HG02678 (cell line): ENCODE results near the gene GFER.

Experiments used
- ATAC-seq: cut with Tn5 transposase; IDR thresholded peaks from one replicate; pipeline ENCODE4 v1.9.1; 2021; ENCODE audit warnings: mild to moderate bottlenecking, moderate library complexity; ENCODE audit not compliant: unreplicated experiment

GFER gene

DNA sequence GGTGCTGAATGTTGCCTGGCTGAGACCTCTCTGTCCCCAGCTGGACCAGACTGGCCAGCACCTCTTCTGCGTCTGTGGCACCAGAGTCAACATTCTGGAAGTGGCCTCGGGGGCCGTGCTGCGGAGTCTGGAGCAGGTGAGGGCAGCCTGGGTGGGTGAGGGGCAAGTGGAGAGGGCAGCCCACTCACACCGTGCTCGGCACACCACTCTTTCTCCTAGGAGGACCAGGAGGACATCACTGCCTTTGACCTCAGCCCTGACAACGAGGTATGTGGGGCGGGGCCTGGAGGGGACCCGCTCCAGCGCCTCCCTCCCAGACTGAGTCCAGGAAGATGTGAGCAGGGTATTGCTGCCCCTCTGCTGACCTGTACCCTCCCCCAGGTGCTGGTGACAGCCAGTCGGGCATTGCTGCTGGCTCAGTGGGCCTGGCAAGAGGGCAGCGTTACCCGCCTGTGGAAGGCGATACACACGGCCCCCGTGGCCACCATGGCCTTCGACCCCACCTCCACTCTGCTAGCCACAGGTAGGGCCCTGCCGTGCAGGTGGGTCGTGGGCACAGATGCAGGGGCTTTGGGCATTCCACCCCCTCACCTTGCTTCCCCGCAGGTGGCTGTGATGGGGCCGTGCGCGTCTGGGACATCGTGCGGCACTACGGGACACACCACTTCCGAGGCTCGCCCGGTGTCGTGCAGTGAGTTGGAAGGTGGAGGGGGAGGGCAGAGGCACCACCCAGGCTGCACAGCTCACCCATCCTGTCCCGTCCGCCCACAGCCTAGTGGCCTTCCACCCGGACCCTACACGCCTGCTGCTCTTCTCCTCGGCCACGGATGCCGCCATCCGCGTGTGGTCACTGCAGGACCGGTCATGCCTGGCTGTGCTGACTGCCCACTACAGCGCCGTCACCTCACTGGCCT lies 9.6 kb upstream of the GFER start:
- ATAC-seq: no peak

- no peak for ATAC-seq
These were observed 8.4 kb upstream of the GFER start for GRCh38 chr16:1975432-1976215.

- no peak for ATAC-seq
These were observed 7.8 kb upstream of the GFER start for GRCh38 chr16:1976216-1976520.

GRCh38 chr16:1976951-1977874 lies 6.8 kb upstream of the GFER start:
- ATAC-seq: no peak

- ATAC-seq: no peak
These were observed 6.1 kb upstream of the GFER start for GRCh38 chr16:1977875-1978268.

GRCh38 chr16:1978476-1979120 lies 5.4 kb upstream of the GFER start:
- ATAC-seq: no peak

DNA sequence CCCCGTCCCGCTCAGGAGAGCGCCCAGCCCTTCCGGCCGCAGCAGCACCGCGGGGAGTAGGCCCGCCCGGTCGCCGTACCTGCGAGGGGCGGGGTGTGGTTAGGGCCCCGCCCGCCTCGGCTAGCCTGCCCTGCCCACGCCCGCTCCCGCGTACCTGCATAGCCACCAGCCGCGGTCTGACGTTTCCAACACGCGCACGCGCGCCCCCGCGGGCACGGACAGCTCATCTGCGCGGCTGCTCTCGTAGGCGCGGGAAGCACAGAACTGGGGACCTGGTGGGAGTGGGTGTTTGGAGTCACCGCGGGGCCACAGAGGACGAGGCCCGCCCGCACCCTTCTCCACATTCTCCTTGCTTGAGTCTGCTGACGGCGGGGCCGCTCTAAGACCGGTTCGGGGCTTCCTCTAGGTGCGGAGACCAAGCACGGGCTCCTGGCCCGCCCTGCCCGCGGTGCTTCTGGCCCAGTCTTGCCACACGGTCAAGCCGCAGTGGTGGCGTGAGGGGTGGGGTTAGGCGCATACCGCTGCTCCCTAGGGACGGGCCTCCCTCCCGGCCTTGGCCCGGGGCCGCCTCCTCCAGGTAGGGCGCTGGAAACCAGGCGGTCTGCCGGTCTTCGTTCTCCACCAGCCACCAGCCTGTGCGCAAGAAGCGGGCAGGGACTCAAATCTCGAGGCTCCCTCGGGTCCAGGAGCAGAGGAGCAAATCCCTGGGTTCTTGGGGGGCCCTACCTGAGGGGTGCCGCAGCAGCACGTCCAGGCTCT lies 4.5 kb upstream of the GFER start:
- ATAC-seq: no peak

- no peak for ATAC-seq
These were observed 3.8 kb upstream of the GFER start for GRCh38 chr16:1980030-1980769.

GRCh38 chr16:1980770-1981087 lies 3.3 kb upstream of the GFER start:
- no peak for ATAC-seq

DNA sequence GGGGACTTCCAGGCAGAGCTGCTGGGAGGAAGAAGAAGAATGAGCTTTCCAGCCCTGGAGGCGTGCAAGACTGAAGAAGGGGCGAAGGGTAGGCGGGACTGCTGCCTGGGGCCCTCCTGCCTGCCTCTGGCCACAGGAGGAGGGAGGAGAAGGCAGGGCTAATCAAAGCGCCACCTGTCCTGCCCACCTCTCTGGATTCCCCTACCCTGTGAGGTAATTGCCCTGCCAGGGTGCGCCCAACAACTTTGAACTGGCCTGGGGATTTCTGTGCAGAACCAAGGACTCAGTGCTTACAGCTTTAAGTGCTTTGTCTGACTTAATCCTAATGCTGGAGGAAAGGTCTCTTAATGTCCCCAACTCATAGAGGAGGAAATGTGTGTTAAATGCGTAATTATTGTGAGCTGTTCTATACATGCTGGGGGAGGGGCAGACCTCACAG lies 2.6 kb upstream of the GFER start, which contains the start of gene NOXO1:
NOXO1 (minus strand) TSS at position 72 of the 439 bp plus-strand sequence. CDS start 290 bp downstream, outside the sequence.
- ATAC-seq: no peak

DNA sequence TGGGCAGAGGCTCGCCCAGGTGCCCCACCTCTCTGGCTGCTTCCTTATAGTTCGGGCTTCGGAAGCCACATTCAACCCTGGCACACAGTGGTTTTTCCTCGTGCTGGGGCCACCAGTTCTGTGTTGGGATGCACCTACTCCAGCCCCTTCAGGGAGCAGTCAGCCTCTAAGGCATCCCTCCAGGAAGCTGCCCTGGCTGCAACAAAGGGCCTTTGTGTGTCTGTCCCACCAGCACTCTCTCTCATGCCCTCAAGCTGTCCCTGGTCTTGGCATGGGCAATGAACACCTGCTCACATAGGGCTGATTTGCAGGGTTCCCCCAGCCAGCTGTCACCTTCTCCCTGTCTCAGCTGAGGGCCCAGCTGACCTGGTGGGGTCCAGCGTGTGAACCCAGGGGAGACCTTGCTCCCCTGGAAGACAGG lies 2.0 kb upstream of the GFER start:
- ATAC-seq: no peak

DNA sequence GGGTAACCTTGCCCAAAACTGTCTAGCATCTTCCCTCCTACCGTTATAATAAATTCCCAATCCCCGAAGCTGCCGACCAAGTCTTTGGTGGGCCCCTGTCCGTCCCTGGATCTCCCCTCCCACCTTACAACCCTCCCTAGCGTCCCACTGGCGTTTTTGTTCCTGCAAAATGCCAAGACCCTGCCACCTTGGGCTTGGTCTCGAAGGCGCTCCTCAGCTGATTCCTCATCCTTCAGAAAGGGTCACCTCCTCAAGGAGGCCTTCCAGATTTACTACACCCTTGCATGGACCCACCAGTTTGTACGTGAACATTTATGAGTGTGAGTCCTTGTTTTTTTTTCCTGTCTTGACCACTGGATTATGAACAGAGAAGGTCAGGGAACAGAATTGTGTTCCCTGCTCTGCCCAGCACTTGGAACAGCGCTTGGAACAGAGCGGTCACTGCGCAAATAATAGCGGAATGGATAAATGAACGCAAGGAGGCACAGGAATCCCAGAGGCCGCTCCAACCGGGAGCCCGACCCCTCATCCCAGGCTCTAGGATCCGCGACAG lies 926 bp upstream of the GFER start:
- no peak for ATAC-seq

DNA sequence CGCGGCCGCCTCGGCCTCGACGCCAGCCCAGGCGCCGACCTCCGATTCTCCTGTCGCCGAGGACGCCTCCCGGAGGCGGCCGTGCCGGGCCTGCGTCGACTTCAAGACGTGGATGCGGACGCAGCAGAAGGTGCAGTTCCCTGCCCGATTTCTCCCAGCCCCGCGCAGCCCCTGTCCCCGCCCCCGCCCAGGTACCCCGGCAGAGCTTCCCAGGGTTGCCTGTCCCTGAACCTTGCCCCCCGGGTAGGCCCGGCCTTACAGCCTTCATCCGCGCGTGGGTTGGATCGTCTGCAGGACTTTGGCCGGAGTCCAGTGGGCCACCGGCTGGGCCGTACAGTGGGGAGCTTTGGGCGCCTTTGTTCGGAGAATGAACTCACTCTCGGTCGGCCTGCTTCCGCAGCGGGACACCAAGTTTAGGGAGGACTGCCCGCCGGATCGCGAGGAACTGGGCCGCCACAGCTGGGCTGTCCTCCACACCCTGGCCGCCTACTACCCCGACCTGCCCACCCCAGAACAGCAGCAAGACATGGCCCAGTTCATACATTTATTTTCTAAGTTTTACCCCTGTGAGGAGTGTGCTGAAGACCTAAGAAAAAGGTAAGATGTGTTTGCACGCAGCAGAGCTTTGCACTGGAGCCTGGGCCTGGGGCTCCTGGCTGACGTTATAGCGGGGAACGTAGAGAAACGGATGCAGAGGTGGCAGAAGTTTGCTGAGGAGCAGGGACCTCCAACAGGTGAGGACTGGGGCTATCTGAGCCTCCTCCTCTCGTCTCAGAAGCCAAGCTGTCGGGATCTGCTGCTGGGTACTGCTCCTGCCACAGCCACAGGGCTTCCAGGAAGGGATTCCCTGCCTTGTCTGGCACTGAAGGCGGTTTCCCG lies 593 bp downstream of the GFER start:
- peak; percentile 8 for ATAC-seq

- no peak for ATAC-seq
These were observed 1.6 kb downstream of the GFER start for GRCh38 chr16:1985466-1986150.

DNA sequence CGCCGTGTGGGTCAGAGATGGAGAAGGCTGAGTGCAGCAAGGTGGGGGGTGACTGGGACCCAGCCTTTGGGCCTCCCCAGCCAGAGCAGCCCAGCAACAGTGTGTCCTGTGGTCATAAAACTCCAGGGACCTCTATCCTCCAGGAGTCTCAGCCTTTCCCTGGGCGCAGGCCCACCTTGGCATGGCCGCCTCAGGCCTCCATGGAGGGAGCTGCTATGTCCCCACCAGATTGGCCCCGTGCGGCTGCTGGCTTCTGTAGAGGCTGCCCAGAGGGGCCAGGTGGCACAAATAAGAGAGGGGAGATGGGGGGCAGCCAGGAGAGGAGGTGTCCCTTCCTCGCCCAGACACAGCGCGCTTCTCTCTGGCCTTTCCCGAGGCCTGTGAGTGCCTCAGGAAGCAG lies 3.2 kb downstream of the GFER start:
- no peak for ATAC-seq

- no peak for ATAC-seq
These were observed 5.5 kb downstream of the GFER start, which contains the start of gene SYNGR3 for GRCh38 chr16:1989209-1990100. TSS of gene SYNGR3 (plus strand) at chr16:1989970. CDS start at chr16:1990103, 133 bp downstream.

GRCh38 chr16:1990101-1990350 lies 6.0 kb downstream of the GFER start:
- no peak for ATAC-seq
